ENCODE measurements around the gene CDK13.
"Not testable (repeated sequence)": the region's sequence is repeated elsewhere in the genome, so short reads cannot be mapped to it uniquely, and the experiment has no call there.

CDK13 gene

GRCh38 chr7:40105879-40106473 is 155.9 kb downstream of the CDK13 start:
- no peak for DNase-seq

- no peak for DNase-seq
Observed at GRCh38 chr7:40115936-40116335, 165.9 kb downstream of the CDK13 start.

DNA sequence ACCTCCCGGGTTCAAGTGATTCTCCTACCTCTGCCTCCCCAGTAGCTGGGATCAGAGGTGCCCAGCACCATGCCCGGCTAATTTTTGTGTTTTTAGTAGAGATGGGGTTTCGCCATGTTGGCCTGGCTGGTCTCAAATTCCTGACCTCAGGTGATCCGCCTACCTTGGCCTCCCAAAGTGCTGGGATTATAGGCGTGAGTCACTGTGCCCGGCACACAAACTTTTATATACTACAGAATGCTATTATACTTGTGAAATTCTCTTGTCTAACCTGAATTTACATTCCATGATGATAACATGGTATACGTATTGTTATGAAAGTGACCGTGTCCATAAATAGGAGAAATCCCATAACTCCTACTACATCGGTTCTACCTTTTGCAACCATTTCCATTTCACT is 167.1 kb downstream of the CDK13 start:
- DNase-seq, result not testable (repeated sequence)

GRCh38 chr7:40118201-40118600 is 168.1 kb downstream of the CDK13 start:
- not testable (repeated sequence) for DNase-seq

DNA sequence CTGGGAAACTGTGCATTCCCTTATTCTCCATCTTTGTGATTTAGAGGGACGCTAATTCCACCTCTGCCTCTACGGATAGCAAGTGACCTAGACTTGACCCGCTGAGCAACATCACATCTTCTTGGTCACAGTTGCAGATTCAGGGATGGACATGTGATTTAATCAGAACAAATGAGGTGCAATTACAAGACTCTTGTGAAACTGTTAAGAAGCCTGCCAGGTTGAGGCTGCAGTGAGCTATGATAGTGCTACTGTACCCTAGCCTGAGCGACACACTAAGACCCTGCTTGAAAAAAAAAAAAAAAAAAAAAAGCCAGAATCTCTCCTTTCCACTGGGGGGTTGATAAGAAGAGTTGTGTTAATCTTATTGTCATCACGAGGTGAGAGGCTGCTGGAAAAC is 170.0 kb downstream of the CDK13 start:
- no peak for DNase-seq

GRCh38 chr7:40122100-40122939 is 172.3 kb downstream of the CDK13 start:
- not testable (repeated sequence) for DNase-seq

GRCh38 chr7:40122940-40123254 is 172.8 kb downstream of the CDK13 start:
- DNase-seq, result no peak

DNA sequence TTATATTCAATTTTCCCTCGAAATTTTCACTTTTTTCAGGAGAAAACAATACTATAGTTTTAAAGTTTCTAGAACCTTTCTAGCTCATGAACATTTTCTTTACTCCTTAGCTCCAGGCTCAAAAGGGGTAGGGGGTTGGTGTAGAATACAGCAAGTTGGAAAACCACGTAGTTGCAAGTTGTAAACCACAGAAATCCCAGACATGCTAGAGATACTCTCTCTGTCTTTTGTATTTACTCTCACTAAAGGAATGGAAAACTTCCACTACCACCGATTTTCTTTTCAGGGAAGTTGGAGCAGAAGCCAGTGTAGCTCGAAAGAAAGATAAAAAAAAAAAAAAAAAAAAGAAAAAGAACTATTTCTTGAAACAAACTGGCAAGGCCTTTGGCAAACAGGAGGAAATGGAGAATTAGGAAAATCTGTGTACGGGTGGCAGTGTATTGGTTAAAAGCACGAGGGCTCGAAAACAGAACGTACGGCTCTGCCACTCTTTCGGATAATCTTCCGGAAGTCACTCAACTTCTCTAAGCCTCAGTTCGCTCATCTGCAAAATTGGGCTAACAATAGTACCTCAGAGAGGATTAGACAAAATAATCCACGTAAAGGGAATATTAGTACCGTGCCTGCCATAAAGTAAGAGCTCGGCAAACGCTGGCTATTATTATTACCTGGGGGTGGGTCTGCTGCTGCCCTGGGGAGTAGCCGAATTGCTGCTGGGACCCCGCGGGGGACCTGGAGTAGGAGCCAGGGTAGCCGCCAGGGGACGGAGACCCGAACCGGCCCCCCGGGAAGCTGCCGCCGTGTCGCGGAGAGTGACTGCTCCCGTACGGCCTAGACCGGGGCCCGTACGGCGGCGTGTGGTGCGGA is 183.7 kb downstream of the CDK13 start:
- no peak for DNase-seq

- peak; percentile 88 for DNase-seq
Observed at GRCh38 chr7:40134428-40135316, 184.6 kb downstream of the CDK13 start, which contains the start of the genes MPLKIP and SUGCT. TSS of gene MPLKIP (minus strand) at chr7:40134622. CDS start at chr7:40134567, 55 bp downstream. TSS of gene SUGCT (plus strand) at chr7:40135005.

GRCh38 chr7:40135317-40135610 is 185.2 kb downstream of the CDK13 start:
- DNase-seq, result no peak

GRCh38 chr7:40137563-40137962 is 187.5 kb downstream of the CDK13 start:
- no peak for DNase-seq

DNA sequence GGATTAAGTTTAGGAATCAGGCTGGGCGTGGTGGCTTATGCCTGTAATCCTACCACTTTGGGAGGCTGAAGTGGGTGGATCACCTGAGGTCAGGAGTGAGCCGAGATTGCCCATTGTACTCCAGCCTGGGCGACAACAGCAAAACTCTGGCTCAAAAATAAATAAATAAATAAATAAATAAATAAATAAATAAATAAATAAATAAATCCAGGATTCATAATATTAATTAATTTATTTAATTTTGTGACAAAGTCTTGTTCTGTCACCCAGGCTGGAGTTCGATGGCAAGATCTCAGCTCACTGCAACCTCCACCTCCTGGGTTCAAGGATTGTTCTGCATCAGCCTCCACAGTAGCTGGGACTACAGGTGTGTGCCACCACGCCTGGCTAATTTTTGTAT is 188.9 kb downstream of the CDK13 start:
- DNase-seq, result no peak

DNA sequence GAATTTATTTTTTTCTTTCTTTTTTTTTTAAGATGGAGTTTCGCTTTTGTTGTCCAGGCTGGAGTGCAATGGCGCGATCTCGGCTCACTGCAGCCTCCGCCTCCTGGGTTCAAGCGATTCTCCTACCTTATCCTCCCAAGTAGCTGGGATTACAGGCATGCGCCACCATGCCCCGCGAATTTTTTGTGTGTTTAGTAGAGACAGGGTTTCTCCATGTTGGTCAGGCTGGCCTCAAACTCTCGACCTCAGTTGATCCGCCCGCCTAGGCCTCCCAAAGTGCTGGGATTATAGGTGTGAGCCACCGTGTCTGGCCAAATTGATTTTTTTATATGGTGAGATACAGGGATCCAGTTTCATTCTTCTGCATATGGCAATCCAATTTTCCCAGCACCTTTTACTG is 189.8 kb downstream of the CDK13 start:
- not testable (repeated sequence) for DNase-seq

DNA sequence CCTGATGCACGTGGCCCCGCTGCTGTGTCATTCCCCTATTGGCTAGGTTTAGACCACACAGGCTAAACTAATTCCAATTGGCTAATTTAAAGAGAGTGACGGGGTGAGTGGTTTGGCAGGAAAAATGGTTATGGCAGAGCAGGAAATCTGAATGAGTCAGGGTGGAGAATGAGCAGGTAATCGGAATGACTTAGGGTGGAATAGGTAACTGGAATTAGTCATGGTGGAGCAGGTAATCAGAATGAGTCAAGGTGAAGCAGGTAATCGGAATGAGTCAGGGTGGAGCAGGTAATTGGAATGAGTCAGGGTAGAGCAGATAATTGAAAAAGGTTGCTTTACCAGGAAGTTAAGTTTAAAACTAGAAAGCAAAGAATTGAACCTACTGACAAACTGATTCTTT is 191.9 kb downstream of the CDK13 start:
- DNase-seq, result not testable (repeated sequence)

DNA sequence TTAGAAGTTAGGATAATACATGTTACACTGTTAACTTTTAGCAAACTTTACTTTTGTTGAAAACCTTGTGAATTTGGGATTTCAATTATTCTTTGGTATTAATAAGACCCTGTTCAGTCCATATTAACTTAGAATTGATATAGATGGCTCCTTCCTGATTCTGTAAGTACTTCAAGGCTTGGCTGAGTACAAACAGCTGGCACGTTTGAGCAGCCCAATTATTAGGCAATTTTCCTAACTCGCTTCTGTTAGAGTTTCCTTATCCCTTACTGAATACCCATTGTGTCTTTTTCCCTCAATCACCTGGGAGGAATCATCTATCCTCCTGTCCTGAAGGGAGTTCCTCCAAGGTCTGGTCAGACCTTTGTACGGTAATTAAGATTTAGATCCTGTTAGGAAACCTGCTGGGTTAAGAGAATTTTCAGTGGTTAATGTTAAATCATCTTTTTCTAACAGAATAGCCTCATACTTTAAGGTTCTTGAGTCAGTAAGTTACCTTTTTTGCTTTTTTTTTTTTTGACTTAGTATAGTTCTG is 195.6 kb downstream of the CDK13 start:
- DNase-seq, result not testable (repeated sequence)

DNA sequence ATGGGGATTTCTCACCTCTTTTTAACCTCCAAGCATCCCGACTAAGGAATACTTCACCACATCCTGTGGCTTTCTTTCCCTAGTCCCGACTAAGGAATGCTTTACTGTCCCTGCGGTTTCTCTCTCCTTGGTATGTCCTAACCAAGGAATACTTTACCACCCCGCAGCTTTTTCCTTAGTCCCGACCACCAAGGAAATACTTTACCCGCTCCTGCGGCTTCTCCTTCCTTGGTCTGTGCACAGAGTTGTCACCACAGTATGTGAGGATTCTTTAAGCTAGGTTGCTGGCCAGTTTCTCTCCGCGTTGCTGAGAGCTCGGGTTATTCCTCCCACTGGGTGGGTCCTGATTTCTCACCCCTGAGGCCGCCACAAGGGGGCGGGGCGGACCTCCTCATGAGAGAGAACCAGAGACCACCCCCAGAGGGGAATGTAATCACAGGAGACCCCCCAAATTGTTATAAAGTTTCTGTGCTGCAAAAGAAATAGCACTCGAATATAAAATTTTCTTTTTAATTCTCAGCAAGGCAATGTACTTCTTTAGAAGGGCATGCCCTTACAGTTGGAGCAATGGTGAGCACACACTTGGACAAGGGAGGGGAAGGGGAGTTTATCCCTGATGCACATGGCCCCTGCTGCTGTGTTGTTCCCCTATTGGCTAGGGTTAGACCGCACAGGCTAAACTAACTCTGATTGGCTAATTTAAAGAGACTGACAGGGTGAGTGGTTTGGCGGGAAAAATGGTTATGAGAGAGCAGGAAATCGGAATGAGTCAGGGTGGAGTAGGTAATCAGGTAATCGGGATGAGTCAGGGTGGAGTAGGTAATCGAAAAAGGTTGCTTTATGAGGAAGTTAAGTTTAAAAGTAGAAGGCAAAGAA is 197.6 kb downstream of the CDK13 start:
- no peak for DNase-seq

- DNase-seq, result not testable (repeated sequence)
Observed at GRCh38 chr7:40148247-40148580, 198.2 kb downstream of the CDK13 start.

- DNase-seq, result no peak
Observed at GRCh38 chr7:40148671-40149070, 198.6 kb downstream of the CDK13 start.

All from SHP77 treated with DMSO at 0.1 percent for 48 hours (cell line).